ENCODE measurements around the gene MTMR3.

MTMR3 gene

DNA sequence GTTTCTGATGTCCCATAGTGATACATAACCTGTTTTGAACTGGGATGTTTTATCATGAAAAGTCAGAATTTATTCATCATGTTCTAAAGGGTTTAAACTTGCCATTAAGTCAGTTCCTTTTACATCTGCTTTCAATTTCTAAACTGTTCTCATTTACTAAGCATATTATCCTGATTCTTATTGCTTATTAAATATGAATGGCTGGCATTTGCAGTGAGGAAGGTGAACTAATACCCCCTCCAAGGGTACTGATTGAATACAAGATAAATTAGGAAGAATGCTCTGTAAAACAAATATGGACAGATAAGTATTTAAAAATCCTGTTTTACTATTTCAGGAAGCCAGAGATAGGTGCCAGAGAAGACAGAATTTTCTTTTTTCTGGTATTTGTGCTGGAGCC is 126.5 kb downstream of the MTMR3 start:
- TF ChIP-seq TAF1 (IDR thresholded peaks at IDR 0.05; ENCODE audit: borderline replicate concordance, insufficient read depth, low read length) (no peak), FOXP2 (optimal IDR thresholded peaks at IDR 0.05; ENCODE audit: borderline replicate concordance, extremely low read depth, extremely low read length, insufficient read depth) (no peak), POLR2AphosphoS5 (IDR thresholded peaks at IDR 0.05; ENCODE audit: low read depth, low read length) (no peak), SIN3A (IDR thresholded peaks at IDR 0.05; ENCODE audit: borderline replicate concordance, insufficient read depth, low read length) (no peak)
- TF ChIP-seq, protein P1, sequence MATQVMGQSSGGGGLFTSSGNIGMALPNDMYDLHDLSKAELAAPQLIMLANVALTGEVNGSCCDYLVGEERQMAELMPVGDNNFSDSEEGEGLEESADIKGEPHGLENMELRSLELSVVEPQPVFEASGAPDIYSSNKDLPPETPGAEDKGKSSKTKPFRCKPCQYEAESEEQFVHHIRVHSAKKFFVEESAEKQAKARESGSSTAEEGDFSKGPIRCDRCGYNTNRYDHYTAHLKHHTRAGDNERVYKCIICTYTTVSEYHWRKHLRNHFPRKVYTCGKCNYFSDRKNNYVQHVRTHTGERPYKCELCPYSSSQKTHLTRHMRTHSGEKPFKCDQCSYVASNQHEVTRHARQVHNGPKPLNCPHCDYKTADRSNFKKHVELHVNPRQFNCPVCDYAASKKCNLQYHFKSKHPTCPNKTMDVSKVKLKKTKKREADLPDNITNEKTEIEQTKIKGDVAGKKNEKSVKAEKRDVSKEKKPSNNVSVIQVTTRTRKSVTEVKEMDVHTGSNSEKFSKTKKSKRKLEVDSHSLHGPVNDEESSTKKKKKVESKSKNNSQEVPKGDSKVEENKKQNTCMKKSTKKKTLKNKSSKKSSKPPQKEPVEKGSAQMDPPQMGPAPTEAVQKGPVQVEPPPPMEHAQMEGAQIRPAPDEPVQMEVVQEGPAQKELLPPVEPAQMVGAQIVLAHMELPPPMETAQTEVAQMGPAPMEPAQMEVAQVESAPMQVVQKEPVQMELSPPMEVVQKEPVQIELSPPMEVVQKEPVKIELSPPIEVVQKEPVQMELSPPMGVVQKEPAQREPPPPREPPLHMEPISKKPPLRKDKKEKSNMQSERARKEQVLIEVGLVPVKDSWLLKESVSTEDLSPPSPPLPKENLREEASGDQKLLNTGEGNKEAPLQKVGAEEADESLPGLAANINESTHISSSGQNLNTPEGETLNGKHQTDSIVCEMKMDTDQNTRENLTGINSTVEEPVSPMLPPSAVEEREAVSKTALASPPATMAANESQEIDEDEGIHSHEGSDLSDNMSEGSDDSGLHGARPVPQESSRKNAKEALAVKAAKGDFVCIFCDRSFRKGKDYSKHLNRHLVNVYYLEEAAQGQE (IDR thresholded peaks at IDR 0.05; ENCODE audit: insufficient read depth in 1 of 2, low read depth in 2 of 2, low read length in 2 of 2): no peak

DNA sequence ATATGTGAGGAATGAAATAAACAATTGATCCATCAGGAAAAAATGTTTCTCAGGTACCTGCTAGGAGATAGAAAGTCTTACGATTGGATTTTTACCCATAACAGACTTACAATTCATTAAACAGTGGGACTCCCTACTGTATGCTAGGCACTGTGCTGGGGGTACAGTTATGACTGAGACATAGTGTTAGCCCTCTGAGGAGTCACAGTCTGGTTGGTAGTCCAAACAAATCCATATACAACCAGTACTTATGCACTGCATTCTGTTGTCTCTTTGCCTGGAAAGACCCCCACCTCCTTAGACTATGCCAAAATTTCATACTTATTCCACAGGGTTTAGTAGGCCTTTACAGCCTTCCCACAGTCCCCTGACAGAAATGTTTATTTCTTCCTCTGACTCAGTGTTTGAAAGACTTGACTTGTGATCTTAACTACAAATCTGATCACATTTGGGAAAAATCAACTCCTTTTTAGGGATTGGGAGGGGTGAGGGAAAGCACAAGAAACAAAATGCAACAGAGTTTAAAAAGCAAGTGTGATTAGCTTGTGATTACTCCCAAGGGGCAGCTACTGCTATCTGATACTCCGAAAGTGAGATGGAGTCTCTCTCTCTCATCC is 127.9 kb downstream of the MTMR3 start:
- TF ChIP-seq, protein P1 (IDR thresholded peaks at IDR 0.05; ENCODE audit: insufficient read depth in 1 of 2, low read depth in 2 of 2, low read length in 2 of 2): no peak
- TF ChIP-seq FOXP2 (optimal IDR thresholded peaks at IDR 0.05; ENCODE audit: borderline replicate concordance, extremely low read depth, extremely low read length, insufficient read depth): no peak
- TF ChIP-seq SIN3A (IDR thresholded peaks at IDR 0.05; ENCODE audit: borderline replicate concordance, insufficient read depth, low read length): no peak
- no peak for TF ChIP-seq TAF1 (IDR thresholded peaks at IDR 0.05; ENCODE audit: borderline replicate concordance, insufficient read depth, low read length)
- no peak for TF ChIP-seq POLR2AphosphoS5 (IDR thresholded peaks at IDR 0.05; ENCODE audit: low read depth, low read length)

DNA sequence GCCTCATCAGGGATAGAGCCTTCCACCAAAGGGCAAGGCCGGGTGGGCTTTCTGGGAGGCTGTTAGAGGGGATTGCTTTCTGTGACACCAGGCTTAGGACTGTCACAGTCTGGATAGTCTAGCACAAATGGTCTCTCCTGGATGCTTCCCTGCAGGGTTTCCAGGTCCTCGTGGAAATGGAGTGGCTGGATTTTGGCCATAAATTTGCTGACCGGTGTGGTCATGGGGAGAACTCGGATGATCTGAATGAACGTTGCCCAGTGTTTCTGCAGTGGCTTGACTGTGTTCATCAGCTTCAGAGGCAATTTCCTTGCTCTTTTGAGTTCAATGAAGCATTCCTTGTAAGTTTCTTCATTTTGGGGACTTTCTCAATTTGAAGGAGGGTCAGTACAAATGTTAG is 130.2 kb downstream of the MTMR3 start:
- TF ChIP-seq SIN3A (IDR thresholded peaks at IDR 0.05; ENCODE audit: borderline replicate concordance, insufficient read depth, low read length): no peak
- no peak for TF ChIP-seq TAF1 (IDR thresholded peaks at IDR 0.05; ENCODE audit: borderline replicate concordance, insufficient read depth, low read length)
- TF ChIP-seq, protein P1 (IDR thresholded peaks at IDR 0.05; ENCODE audit: insufficient read depth in 1 of 2, low read depth in 2 of 2, low read length in 2 of 2): no peak
- no peak for TF ChIP-seq FOXP2 (optimal IDR thresholded peaks at IDR 0.05; ENCODE audit: borderline replicate concordance, extremely low read depth, extremely low read length, insufficient read depth)
- TF ChIP-seq POLR2AphosphoS5 (IDR thresholded peaks at IDR 0.05; ENCODE audit: low read depth, low read length): no peak

DNA sequence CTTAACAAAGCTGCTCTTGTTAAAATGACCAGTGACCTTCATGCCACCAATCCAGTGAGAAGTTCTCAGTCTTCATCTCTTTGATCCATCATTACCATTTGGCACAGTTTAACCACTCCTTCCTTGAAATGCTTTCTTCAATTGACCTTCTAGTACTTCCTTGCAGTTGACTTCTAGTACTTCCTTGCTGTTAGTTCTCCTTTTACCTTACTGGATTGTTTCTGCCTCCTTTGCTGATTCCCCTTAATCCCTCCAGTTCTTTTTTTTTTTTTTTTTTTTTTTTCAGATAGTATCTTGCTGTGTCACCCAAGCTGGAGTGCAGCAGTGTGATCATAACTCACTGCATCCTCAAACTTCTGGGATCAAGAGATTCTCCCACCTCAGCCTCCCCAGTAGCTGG is 131.3 kb downstream of the MTMR3 start:
- TF ChIP-seq TAF1 (IDR thresholded peaks at IDR 0.05; ENCODE audit: borderline replicate concordance, insufficient read depth, low read length): no peak
- TF ChIP-seq POLR2AphosphoS5 (IDR thresholded peaks at IDR 0.05; ENCODE audit: low read depth, low read length): no peak
- TF ChIP-seq SIN3A (IDR thresholded peaks at IDR 0.05; ENCODE audit: borderline replicate concordance, insufficient read depth, low read length): no peak
- no peak for TF ChIP-seq FOXP2 (optimal IDR thresholded peaks at IDR 0.05; ENCODE audit: borderline replicate concordance, extremely low read depth, extremely low read length, insufficient read depth)

DNA sequence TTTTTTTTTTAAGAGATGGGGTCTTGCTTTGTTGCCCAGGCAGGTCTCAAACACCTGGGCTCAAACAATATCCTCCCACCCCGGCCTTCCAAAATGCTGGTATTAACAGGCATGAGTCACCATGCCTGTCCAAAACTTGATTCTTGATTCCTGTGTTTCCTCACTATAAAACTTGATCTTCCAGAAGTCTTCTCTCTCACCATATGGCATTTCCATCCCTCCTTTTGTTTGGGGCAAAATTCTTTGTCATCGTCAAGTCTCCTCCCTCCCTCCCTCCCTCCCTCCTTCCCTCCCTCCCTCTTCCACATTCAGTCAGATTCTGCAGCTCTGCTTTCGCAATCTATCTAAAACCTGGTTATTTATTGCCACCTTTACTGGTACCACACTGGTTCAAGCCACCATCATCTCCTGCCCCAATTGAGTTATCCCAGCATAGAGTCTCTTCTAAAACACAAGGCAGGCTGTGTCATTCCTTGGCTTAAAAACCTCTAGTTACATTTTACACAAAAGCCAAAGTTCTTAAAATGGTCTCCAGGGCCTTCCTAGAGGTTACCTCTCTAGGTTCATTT is 132.3 kb downstream of the MTMR3 start:
- TF ChIP-seq SIN3A (IDR thresholded peaks at IDR 0.05; ENCODE audit: borderline replicate concordance, insufficient read depth, low read length) (no peak), FOXP2 (optimal IDR thresholded peaks at IDR 0.05; ENCODE audit: borderline replicate concordance, extremely low read depth, extremely low read length, insufficient read depth) (no peak), POLR2AphosphoS5 (IDR thresholded peaks at IDR 0.05; ENCODE audit: low read depth, low read length) (no peak), TAF1 (IDR thresholded peaks at IDR 0.05; ENCODE audit: borderline replicate concordance, insufficient read depth, low read length) (no peak)
- TF ChIP-seq, protein P1 (IDR thresholded peaks at IDR 0.05; ENCODE audit: insufficient read depth in 1 of 2, low read depth in 2 of 2, low read length in 2 of 2): no peak

All from PFSK-1 (cell line).